DOHH2 (cell line): ENCODE results near the gene CDH2.

Experiments
- EZH2phosphoT487 ChIP-seq: fragments of 200-600 bp; sonication (generic); IDR thresholded peaks from 2 replicates; pipeline ENCODE4 v1.6.1; 2017; ENCODE audit warnings: borderline replicate concordance, mild to moderate bottlenecking, antibody characterized with exemption, low read length, moderate library complexity, mixed read lengths
- TF ChIP-seq, protein P1 (sequence below): fragments of 200-600 bp; sonication (generic); IDR thresholded peaks from one replicate; pipeline ENCODE4 v1.5.1; 2014; ENCODE audit warnings: antibody characterized with exemption, mild to moderate bottlenecking, low read depth, low read length; ENCODE audit not compliant: poor library complexity, severe bottlenecking

DNA sequence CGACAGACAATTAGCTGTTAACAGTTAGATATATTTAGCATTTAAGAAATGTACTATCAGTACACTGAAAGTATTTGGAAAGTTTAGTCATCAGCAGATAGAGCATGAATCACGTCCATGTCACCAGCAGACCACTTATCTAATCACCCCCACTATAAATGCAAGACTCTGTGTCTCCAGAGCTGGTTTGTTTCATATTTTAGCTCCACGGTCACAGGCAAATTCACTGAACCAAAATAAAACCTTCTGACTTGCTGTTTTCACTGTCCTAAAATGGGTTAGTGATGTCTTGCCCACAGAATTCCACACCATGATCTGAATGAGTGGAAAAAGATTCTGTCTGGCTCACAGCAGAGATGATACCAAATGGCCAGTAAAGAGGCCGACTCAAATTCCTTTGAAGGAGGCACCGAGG is 64.9 kb downstream of the CDH2 start:
- no peak for TF ChIP-seq EZH2phosphoT487
- TF ChIP-seq, protein P1, sequence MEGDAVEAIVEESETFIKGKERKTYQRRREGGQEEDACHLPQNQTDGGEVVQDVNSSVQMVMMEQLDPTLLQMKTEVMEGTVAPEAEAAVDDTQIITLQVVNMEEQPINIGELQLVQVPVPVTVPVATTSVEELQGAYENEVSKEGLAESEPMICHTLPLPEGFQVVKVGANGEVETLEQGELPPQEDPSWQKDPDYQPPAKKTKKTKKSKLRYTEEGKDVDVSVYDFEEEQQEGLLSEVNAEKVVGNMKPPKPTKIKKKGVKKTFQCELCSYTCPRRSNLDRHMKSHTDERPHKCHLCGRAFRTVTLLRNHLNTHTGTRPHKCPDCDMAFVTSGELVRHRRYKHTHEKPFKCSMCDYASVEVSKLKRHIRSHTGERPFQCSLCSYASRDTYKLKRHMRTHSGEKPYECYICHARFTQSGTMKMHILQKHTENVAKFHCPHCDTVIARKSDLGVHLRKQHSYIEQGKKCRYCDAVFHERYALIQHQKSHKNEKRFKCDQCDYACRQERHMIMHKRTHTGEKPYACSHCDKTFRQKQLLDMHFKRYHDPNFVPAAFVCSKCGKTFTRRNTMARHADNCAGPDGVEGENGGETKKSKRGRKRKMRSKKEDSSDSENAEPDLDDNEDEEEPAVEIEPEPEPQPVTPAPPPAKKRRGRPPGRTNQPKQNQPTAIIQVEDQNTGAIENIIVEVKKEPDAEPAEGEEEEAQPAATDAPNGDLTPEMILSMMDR = no peak
